Psoas muscle (tissue), 8 donors: ENCODE data around the gene RPL28. TPM values are rescaled to one million over a fixed set of nuclear protein-coding genes. Genes with fewer than 3 reads are reported as not detected.

Experiments
- ATAC-seq, 4 donors: fragments of 200-7000 bp; cut with Tn5 transposase; one replicate each; pipeline ENCODE4 v1.9.1; 2020; ENCODE audit warnings: moderate library complexity in 3 of 4, mild to moderate bottlenecking in 2 of 4
- DNase-seq, 2 donors: peaks; one replicate each; pipeline ENCODE4 v3.0.0-alpha.2; 2020
- H3K27ac ChIP-seq: fragments of 200-600 bp; one replicate; pipeline ENCODE4 v1.8.0; 2022
- H3K27me3 ChIP-seq, 3 donors: fragments of 200-600 bp in 1 of 3; one replicate each; pipeline versions ENCODE4 v1.6.1 to v1.8.0; 2013 to 2022; ENCODE audit warnings: low read length in 2 of 3, mild to moderate bottlenecking in 2 of 3, moderate library complexity in 1 of 3; ENCODE audit not compliant: insufficient read depth in 3 of 3
- H3K36me3 ChIP-seq, 2 donors: fragments of 200-600 bp in 1 of 2; one replicate each; pipeline versions ENCODE4 v1.6.1 to v1.8.0; 2013 to 2022; ENCODE audit warnings: low read depth in 1 of 2, mild to moderate bottlenecking in 1 of 2, moderate library complexity in 1 of 2; ENCODE audit not compliant: insufficient read depth in 1 of 2
- H3K4me1 ChIP-seq: fragments of 200-600 bp; one replicate; pipeline ENCODE4 v1.8.0; 2022
- H3K4me3 ChIP-seq: fragments of 200-600 bp; one replicate; pipeline ENCODE4 v1.8.0; 2022; ENCODE audit warnings: mild to moderate bottlenecking
- H3K9me3 ChIP-seq: fragments of 200-600 bp; one replicate; pipeline ENCODE4 v1.8.0; 2022
- CTCF ChIP-seq: fragments of 200-600 bp; IDR thresholded peaks from one replicate; pipeline ENCODE4 v1.8.0; 2022; ENCODE audit warnings: antibody characterized with exemption
- WGBS, 3 donors: extraction: QIAGEN DNeasy Blood & Tissue Kit; methylation state at CpG; one replicate each; pipeline versions ENCODE4 v1.1.6 to v1.1.7; 2013; 5-methylcytosine and 5-hydroxymethylcytosine counted together
- intact Hi-C, 2 donors: fragments of 100-400 bp; cut with DNase I; formaldehyde crosslinking; loops; one replicate each; pipeline versions ENCODE4 v1.11.0 to v1.14.2; 2022
- polyA plus RNA-seq, 3 donors: library from polyadenylated mRNA; stranded (reverse); fragments of 200-250 nt; gene quantifications; one replicate each; pipeline ENCODE4 v1.2.3, GENCODE V29; 2013
- total RNA-seq, 4 donors: library from RNA; stranded (reverse); fragmentation: NEBNext Ultra II Directional in 2 of 4; extraction: Animal tissue kit (Norgen Biotek cat#: 25700) in 2 of 4; gene quantifications; one replicate each; pipeline versions ENCODE4 v1.2.1 to v1.2.4, GENCODE V29; 2021 to 2023
- donor health status: healthy with polysubstance abuse.
- donor health status: DM: no; HTN: no; CAD: no; lungs with moderate emphysema.
- donor health status: Bipolar disorder and iron deficiency.
- donor health status: healthy.
- donor health status: DM: yes; HTN: yes; CAD: no.
- donor health status: DM: no; HTN: no; CAD: no.
- donor health status: DM: no; HTN: no; CAD: no.
- donor health status: DM: yes; HTN: yes; CAD: no.

RPL28 gene
- total and polyA plus RNA-seq, 7 donors = 547 to 1,362 (median 675) TPM

GRCh38 chr19:55347442-55348009, 38.2 kb upstream of the RPL28 start:
- H3K9me3 ChIP-seq = no peaks in the 10 kb centered on the region
- no peak for DNase-seq

GRCh38 chr19:55348317-55349034, 37.3 kb upstream of the RPL28 start:
- no peak for DNase-seq
- ATAC-seq = no peak
- Histone ChIP-seq H3K27me3 (peaks cover 0 to 24% (median 10%) of the 10 kb centered on the region in 3 donors), H3K36me3 (peaks cover 0 to 18% of the 10 kb centered on the region in 2 donors), H3K27ac (no peak overlapping the region), H3K4me1 (peaks cover 3% of the 10 kb centered on the region), H3K9me3 (no peaks in the 10 kb centered on the region), H3K4me3 (no peak overlapping the region)
- no peak for TF ChIP-seq CTCF
- 74 to 80% (median 77%) methylated on average over 22 of the region's 22 CpGs for WGBS, 3 donors
- intact Hi-C loops = no loop called here

More at GRCh38 chr19:55347442-55348009, 38.2 kb upstream of the RPL28 start:
- H3K36me3 ChIP-seq = peaks cover 0 to 26% of the 10 kb centered on the region in 2 donors
- no peaks in the 10 kb centered on the region for H3K4me1 ChIP-seq
- 77 to 79% (median 77%) methylated on average over 9 to 10 of the region's 10 CpGs for WGBS, 3 donors
- no peak for ATAC-seq
- intact Hi-C loops = no loop called here
- no peak overlapping the region for H3K4me3 ChIP-seq
- TF ChIP-seq CTCF = no peak
- H3K27me3 ChIP-seq = peaks cover 0 to 15% (median under 1%) of the 10 kb centered on the region in 3 donors
- H3K27ac ChIP-seq = no peak overlapping the region

GRCh38 chr19:55350620-55351315, 35.0 kb upstream of the RPL28 start:
- WGBS, 3 donors = 60 to 64% (median 61%) methylated on average over 11 of the region's 11 CpGs
- DNase-seq = no peak
- peaks cover 0 to 41% (median 15%) of the 10 kb centered on the region in 3 donors for H3K27me3 ChIP-seq

GRCh38 chr19:55352040-55352439, 33.7 kb upstream of the RPL28 start:
- Histone ChIP-seq H3K4me3 (no peak overlapping the region), H3K4me1 (peaks cover 5% of the 10 kb centered on the region), H3K27ac (no peak overlapping the region), H3K27me3 (peaks cover 0 to 54% (median 21%) of the 10 kb centered on the region in 3 donors), H3K9me3 (no peaks in the 10 kb centered on the region), H3K36me3 (peaks cover 0 to 4% of the 10 kb centered on the region in 2 donors)
- 66 to 73% (median 70%) methylated on average over 6 of the region's 6 CpGs for WGBS, 3 donors
- ATAC-seq (no peak), DNase-seq (no peak)
- TF ChIP-seq CTCF = no peak
- intact Hi-C loops = no loop called here

More at GRCh38 chr19:55350620-55351315, 35.0 kb upstream of the RPL28 start:
- ATAC-seq = no peak
- intact Hi-C loops = no loop called here
- H3K4me3 ChIP-seq = no peak overlapping the region
- H3K4me1 ChIP-seq = peaks cover 5% of the 10 kb centered on the region
- peaks cover 0 to 11% of the 10 kb centered on the region in 2 donors for H3K36me3 ChIP-seq
- TF ChIP-seq CTCF = no peak
- H3K27ac ChIP-seq = no peak overlapping the region
- H3K9me3 ChIP-seq = no peaks in the 10 kb centered on the region
